Sigmoid colon (tissue), 7 donors: ENCODE results near the gene FIG4. TPM values are rescaled to one million over a fixed set of nuclear protein-coding genes. Genes with fewer than 3 reads are reported as not detected.
"Not testable (repeated sequence)": the region's sequence is repeated elsewhere in the genome, so short reads cannot be mapped to it uniquely, and the experiment has no call there.

Experiments used
- DNase-seq: peaks from one replicate; pipeline ENCODE4 v3.0.0-alpha.2; 2019
- H3K27ac ChIP-seq, 4 donors: fragments of 200-600 bp; sonication (generic); one replicate each; pipeline ENCODE4 v1.5.1; 2016 to 2019; ENCODE audit warnings: mild to moderate bottlenecking in 1 of 4
- H3K27me3 ChIP-seq, 3 donors: fragments of 200-600 bp; sonication (generic); one replicate each; pipeline ENCODE4 v1.5.1; 2019; ENCODE audit warnings: mild to moderate bottlenecking in 1 of 3
- H3K36me3 ChIP-seq, 4 donors: fragments of 200-600 bp; sonication (generic); one replicate each; pipeline ENCODE4 v1.5.1; 2016 to 2019
- H3K4me1 ChIP-seq, 4 donors: fragments of 200-600 bp; sonication (generic); one replicate each; pipeline ENCODE4 v1.5.1; 2017 to 2019
- H3K4me3 ChIP-seq, 4 donors: fragments of 200-600 bp; sonication (generic); one replicate each; pipeline ENCODE4 v1.5.1; 2017 to 2019; ENCODE audit warnings: mild to moderate bottlenecking in 2 of 4, moderate library complexity in 1 of 4
- H3K9me3 ChIP-seq, 4 donors: fragments of 200-600 bp in 3 of 4; sonication (generic) in 3 of 4; one replicate each; pipeline versions ENCODE4 v1.5.1 to v1.6.1; 2013 to 2019
- EP300 ChIP-seq, 4 donors: sonication (generic); formaldehyde crosslinking; IDR thresholded peaks; one replicate each; pipeline ENCODE4 v1.6.1; 2017; ENCODE audit warnings: antibody characterized with exemption in 4 of 4
- POLR2A ChIP-seq, 2 donors: fragments of 450-650 bp; IDR thresholded peaks; one replicate each; pipeline ENCODE4 v1.6.1; 2016; ENCODE audit warnings: antibody characterized with exemption in 2 of 2, mild to moderate bottlenecking in 2 of 2, moderate library complexity in 2 of 2
- POLR2AphosphoS5 ChIP-seq, 4 donors: sonication (generic); formaldehyde crosslinking; IDR thresholded peaks; one replicate each; pipeline ENCODE4 v1.6.1; 2017; ENCODE audit warnings: antibody characterized with exemption in 4 of 4
- WGBS, 2 donors: extraction: QIAGEN DNeasy Blood & Tissue Kit; methylation state at CpG; one replicate each; pipeline ENCODE4 v1.1.7; 2013; 5-methylcytosine and 5-hydroxymethylcytosine counted together
- intact Hi-C: fragments of 100-400 bp; cut with DNase I; formaldehyde crosslinking; loops from one replicate; pipeline ENCODE4 v1.15.1; 2023
- polyA plus RNA-seq, 3 donors: library from polyadenylated mRNA; stranded (reverse); fragments of 200-250 nt; gene quantifications; one replicate each; pipeline ENCODE4 v1.2.3, GENCODE V29; 2013
- total RNA-seq, 4 donors: library from RNA; depleted of rRNA; stranded (reverse); fragments of >200 nt; gene quantifications; one replicate each; pipeline ENCODE4 v1.1.0, GENCODE V29; 2016
- TF ChIP-seq, protein P1 (sequence below), 4 experiments: fragments of 450-650 bp in 3 of 4; fragments of 200-600 bp in 1 of 4; IDR thresholded peaks; one replicate each; pipeline ENCODE4 v1.5.1; 2016 to 2019; ENCODE audit warnings: antibody characterized with exemption in 4 of 4, mild to moderate bottlenecking in 3 of 4, moderate library complexity in 2 of 4
- donor health status: healthy with polysubstance abuse.
- donor health status: Bipolar disorder and iron deficiency.
- donor health status: healthy.

FIG4 gene
- total and polyA plus RNA-seq, 7 donors = 9.8 to 24.1 (median 11.9) TPM

DNA sequence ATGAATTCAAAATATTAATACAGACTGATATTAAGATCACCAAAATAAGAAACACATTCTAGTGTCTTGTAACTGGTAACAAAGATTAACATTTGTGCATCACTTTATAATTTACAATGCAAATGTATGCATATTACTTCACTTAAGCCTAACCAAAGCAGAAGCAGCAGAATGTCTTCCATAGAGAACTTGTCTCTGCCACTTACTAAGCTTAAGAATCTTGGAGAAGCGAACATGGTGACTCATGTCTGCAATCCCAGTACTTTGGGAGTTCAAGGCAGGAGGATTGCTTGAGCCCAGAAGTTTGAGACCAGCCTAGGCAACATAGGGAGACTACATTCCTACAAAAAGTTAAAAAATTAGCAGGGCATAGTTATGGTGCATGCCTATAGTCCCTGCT lies 18.9 kb upstream of the FIG4 start:
- intact Hi-C loops = no loop called here
- WGBS, 2 donors = 96% methylated on average over 1 of the region's 1 CpG
- no peak for TF ChIP-seq POLR2A (IDR thresholded peaks at IDR 0.05)
- no peak for TF ChIP-seq EP300 (IDR thresholded peaks at IDR 0.05)
- TF ChIP-seq, protein P1, sequence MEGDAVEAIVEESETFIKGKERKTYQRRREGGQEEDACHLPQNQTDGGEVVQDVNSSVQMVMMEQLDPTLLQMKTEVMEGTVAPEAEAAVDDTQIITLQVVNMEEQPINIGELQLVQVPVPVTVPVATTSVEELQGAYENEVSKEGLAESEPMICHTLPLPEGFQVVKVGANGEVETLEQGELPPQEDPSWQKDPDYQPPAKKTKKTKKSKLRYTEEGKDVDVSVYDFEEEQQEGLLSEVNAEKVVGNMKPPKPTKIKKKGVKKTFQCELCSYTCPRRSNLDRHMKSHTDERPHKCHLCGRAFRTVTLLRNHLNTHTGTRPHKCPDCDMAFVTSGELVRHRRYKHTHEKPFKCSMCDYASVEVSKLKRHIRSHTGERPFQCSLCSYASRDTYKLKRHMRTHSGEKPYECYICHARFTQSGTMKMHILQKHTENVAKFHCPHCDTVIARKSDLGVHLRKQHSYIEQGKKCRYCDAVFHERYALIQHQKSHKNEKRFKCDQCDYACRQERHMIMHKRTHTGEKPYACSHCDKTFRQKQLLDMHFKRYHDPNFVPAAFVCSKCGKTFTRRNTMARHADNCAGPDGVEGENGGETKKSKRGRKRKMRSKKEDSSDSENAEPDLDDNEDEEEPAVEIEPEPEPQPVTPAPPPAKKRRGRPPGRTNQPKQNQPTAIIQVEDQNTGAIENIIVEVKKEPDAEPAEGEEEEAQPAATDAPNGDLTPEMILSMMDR (IDR thresholded peaks at IDR 0.05) = no peak
- no peak for TF ChIP-seq POLR2AphosphoS5 (IDR thresholded peaks at IDR 0.05)
- H3K27me3 ChIP-seq = no peaks in the 10 kb centered on the region
- peaks cover 0 to 8% (median 0%) of the 10 kb centered on the region in 4 donors for H3K36me3 ChIP-seq
- H3K9me3 ChIP-seq = no peaks in the 10 kb centered on the region
- no peak for DNase-seq
- no peak overlapping the region for H3K27ac ChIP-seq
- no peaks in the 10 kb centered on the region for H3K4me1 ChIP-seq
- H3K4me3 ChIP-seq = no peak overlapping the region

GRCh38 chr6:109672839-109673238 lies 18.3 kb upstream of the FIG4 start:
- intact Hi-C loops = no loop called here
- no peak for DNase-seq

GRCh38 chr6:109676724-109677123 lies 14.4 kb upstream of the FIG4 start:
- H3K9me3 ChIP-seq = no peaks in the 10 kb centered on the region
- TF ChIP-seq EP300 (IDR thresholded peaks at IDR 0.05) = no peak
- TF ChIP-seq POLR2AphosphoS5 (IDR thresholded peaks at IDR 0.05) = no peak
- no peak for TF ChIP-seq POLR2A (IDR thresholded peaks at IDR 0.05)
- TF ChIP-seq, protein P1 (IDR thresholded peaks at IDR 0.05) = no peak
- H3K4me1 ChIP-seq = peaks cover 0 to 7% (median 0%) of the 10 kb centered on the region in 4 donors
- H3K27me3 ChIP-seq = no peaks in the 10 kb centered on the region
- no peak for DNase-seq
- WGBS, 2 donors = 93 to 96% methylated on average over 1 of the region's 1 CpG
- intact Hi-C loops = no loop called here
- H3K4me3 ChIP-seq = no peak overlapping the region
- no peaks in the 10 kb centered on the region for H3K36me3 ChIP-seq
- H3K27ac ChIP-seq = no peak overlapping the region

More at GRCh38 chr6:109672839-109673238, 18.3 kb upstream of the FIG4 start:
- TF ChIP-seq POLR2A (IDR thresholded peaks at IDR 0.05) (no peak), EP300 (IDR thresholded peaks at IDR 0.05) (no peak), POLR2AphosphoS5 (IDR thresholded peaks at IDR 0.05) (no peak)
- TF ChIP-seq, protein P1 (IDR thresholded peaks at IDR 0.05) = no peak
- Histone ChIP-seq H3K36me3 (peaks cover 0 to 8% (median 0%) of the 10 kb centered on the region in 4 donors), H3K4me1 (no peaks in the 10 kb centered on the region), H3K27me3 (no peaks in the 10 kb centered on the region), H3K9me3 (no peaks in the 10 kb centered on the region), H3K27ac (no peak overlapping the region), H3K4me3 (no peak overlapping the region)

GRCh38 chr6:109678240-109678639 lies 12.9 kb upstream of the FIG4 start:
- Histone ChIP-seq H3K36me3 (no peaks in the 10 kb centered on the region), H3K9me3 (no peaks in the 10 kb centered on the region), H3K4me3 (no peak overlapping the region), H3K27me3 (no peaks in the 10 kb centered on the region), H3K27ac (no peak overlapping the region), H3K4me1 (peaks cover 0 to 7% (median 0%) of the 10 kb centered on the region in 4 donors)
- no peak for TF ChIP-seq POLR2A (IDR thresholded peaks at IDR 0.05)
- TF ChIP-seq, protein P1 (IDR thresholded peaks at IDR 0.05) = no peak
- TF ChIP-seq EP300 (IDR thresholded peaks at IDR 0.05) = no peak
- no peak for TF ChIP-seq POLR2AphosphoS5 (IDR thresholded peaks at IDR 0.05)
- DNase-seq = no peak
- 72 to 78% methylated on average over 4 of the region's 4 CpGs for WGBS, 2 donors
- intact Hi-C loops = no loop called here

DNA sequence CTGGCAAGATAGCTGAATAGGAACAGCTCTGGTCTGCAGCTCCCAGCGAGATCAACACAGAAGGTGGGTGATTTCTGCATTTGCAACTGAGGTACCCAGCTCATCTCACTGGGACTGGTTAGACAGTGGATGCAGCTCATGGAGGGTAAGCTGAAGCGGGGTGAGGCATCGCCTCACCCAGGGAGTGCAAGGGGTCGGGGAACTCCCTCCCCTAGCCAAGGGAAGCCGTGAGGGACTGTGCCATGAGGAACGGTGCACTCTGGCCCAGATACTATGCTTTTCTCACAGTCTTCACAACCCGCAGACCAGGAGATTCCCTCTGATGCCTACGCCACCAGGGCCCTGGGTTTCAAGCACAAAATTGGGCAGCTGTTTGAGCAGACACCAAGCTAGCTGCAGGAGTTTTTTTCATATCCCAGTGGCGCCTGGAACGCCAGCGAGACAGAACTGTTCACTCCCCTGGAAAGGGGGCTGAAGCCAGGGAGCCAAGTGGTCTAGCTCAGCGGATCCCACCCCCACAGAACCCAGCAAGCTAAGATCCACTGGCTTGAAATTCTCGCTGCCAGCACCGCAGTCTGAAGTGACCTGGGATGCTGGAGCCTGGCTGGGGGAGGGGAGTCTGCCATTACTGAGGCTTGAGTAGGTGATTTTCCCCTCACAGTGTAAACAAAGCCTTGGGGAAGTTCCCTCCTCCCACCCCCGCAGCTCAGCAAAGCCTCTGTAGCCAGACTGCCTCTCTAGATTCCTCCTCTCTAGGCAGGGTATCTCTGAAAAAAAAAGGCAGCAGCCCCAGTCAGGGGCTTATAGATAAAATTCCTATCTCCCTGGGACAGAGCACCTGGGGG lies 12.2 kb upstream of the FIG4 start:
- Histone ChIP-seq H3K27ac (peak overlapping the region in 1 of 4 donors; percentile 37), H3K4me3 (peak overlapping the region in 1 of 4 donors; percentile 3)
- intact Hi-C loops, H3K9me3 ChIP-seq, DNase-seq, H3K27me3 ChIP-seq, H3K36me3 ChIP-seq, H3K4me1 ChIP-seq: not testable (repeated sequence)
- 64 to 65% methylated on average over 14 to 15 of the region's 15 CpGs for WGBS, 2 donors
